Measurements from ENCODE around the gene TMEM190.
"Not testable (repeated sequence)": the region's sequence is repeated elsewhere in the genome, so short reads cannot be mapped to it uniquely, and the experiment has no call there.

The TMEM190 gene

DNA sequence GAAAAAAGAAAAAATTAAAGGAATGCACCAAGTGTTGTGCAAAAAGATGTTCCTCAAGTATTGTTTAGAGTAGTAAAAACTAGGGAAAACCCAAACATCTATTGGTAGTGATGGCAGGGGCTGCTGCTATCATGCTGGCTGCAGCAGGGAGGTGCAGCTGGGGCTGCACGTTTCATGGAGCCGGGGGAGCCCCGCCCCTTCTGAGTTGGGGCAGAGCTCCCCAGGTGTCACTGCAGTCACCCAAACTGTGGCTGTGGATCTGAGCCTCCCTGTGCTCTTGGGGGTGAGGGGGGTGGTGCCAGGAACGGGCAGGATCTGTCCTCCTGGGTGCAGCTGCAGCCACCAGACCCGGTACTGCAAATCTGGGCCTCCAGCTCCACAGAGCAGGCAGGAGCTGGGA, 42.5 kb downstream of the TMEM190 start:
- no peak for DNase-seq (ENCODE audit: low read depth in 2 of 2)

DNA sequence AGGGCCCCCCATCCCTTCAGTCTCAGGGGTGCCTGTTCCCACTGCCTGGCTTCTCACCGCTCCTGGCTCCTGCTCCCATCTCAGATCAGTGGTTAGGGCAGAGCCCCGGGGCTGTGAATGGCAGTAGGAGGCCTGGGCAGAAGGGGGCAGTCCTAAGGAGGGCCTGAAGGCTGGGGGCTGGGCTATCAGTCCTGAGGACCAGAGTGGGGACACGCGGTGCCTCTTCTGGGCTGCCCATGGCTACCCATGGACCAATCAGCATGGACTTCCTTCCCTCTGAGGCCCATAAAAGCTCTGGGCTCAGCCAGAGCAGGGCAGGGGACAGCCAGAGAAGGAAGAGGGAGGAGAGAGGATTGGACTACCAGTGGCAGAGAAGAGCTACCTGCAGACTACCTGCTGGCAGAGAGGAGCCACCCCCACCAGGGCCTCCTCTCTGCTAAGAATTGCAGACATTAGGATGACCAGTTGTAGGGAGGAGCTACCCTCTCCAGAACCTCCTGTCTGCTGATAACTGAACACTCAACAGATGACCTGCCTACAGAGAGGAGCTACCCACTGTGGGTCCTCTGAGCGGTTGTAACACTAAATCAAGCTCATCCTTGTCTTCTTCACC, 43.1 kb downstream of the TMEM190 start:
- no peak for DNase-seq (ENCODE audit: low read depth in 2 of 2)

- DNase-seq (ENCODE audit: low read depth in 2 of 2): not testable (repeated sequence)
Observed at GRCh38 chr19:55421281-55421680, 44.7 kb downstream of the TMEM190 start.

DNA sequence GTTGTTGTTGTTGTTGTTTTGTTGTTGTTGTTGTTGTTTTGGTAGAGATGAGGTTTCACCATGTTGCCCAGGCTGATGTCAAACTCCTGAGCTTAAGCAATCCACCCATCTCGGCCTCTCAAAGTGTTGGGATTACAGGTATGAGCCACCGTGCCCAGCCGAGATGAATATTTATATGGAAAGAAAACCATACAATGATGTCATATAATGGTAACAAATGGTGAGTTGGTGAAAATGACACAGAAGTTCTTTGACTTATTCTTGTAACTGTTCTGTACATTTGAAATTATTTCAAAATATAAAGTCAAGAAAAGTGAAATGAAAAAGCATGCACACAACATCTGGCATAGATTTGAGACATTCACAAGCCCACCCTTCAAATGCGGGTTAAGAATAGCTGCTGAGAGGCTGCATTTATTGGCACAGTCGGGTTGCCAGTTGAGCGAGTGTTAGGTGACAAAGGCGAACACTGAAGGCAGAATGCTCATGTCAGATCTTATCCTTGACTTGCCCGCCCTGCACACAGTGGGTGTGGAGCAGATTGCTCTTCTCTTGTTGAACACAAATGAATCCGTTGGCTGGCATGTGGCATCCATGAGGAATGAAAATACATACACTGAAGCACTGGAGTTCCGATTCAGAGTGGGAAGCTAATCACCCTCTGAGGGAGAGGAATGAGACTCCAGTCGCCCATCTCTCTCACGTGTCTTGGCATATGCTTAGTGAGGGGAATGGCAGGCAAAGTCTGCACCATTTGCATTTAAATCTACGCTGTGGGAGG, 46.8 kb downstream of the TMEM190 start:
- no peak for DNase-seq (ENCODE audit: low read depth in 2 of 2)

- DNase-seq (ENCODE audit: low read depth in 2 of 2): no peak
Observed at GRCh38 chr19:55424518-55424917, 47.9 kb downstream of the TMEM190 start.

DNA sequence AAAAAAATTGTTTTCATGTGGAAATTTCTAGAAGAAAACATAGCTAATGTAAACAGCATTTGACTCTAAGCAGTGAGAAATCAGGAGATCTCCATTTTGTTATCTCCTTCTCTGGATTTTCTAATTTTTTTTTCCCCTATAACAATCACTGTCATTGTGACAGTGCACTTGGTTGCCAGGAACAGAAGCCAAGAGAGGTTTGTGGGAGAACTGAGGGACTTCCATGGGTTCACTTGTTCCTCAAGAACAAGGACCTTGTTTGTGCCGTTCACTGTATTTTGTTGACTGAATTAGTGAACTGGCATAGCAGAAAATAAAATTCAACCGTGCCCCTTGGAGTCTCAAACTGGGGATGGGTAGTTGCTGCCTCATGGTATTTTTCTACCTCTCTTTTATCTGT, 49.4 kb downstream of the TMEM190 start:
- no peak for DNase-seq (ENCODE audit: low read depth in 2 of 2)
